Liver (tissue), 3 donors: Measurements from ENCODE around the gene SPATA17.

ENCODE experiments used
- HNF4A ChIP-seq, 2 donors: conservative IDR thresholded peaks; 2 replicates each; pipeline ENCODE4 v1.6.1; 2016; ENCODE audit warnings: antibody characterized with exemption in 2 of 2, mild to moderate bottlenecking in 2 of 2
- RXRA ChIP-seq, 2 donors: IDR thresholded peaks; 2 replicates each; pipeline ENCODE4 v1.6.1; 2017 to 2018; ENCODE audit warnings: antibody characterized with exemption in 2 of 2, mild to moderate bottlenecking in 1 of 2
- TAF1 ChIP-seq: conservative IDR thresholded peaks from 2 replicates; pipeline ENCODE4 v1.6.1; 2016; ENCODE audit warnings: antibody characterized with exemption, mild to moderate bottlenecking
- TF ChIP-seq, protein P1 (sequence below): IDR thresholded peaks from 2 replicates; pipeline ENCODE4 v1.6.1; 2016; ENCODE audit warnings: antibody characterized with exemption, mild to moderate bottlenecking
- TF ChIP-seq, protein P2 (sequence below): fragments of 150-350 bp; IDR thresholded peaks from 2 replicates; pipeline ENCODE4 v1.5.1; 2017; ENCODE audit warnings: improper control_type of control experiment, low read depth, low read length; ENCODE audit not compliant: missing input control
- TF ChIP-seq, protein P3 (sequence below): IDR thresholded peaks from 2 replicates; pipeline ENCODE4 v1.6.1; 2016; ENCODE audit warnings: antibody characterized with exemption
- donor health status: healthy.
- donor health status: healthy.

DNA sequence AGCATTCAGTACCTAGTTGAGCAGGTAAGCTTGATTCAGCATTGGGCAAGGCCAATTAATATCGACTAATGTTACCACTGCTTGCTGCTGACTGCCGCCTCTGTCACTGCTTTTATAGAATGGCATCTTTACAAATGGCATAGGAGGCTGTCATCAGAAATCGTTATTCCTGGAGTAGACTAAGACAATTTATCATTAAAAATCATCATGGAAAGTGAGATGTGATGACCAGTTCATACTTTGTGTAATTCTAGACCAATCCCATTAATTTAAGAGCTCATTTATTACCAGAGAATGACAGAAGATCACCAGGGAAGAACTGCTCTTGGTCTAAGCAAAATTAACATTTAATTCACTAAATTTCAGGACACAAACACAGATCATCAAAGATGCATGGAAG lies 254.0 kb downstream of the SPATA17 start:
- TF ChIP-seq, protein P1, sequence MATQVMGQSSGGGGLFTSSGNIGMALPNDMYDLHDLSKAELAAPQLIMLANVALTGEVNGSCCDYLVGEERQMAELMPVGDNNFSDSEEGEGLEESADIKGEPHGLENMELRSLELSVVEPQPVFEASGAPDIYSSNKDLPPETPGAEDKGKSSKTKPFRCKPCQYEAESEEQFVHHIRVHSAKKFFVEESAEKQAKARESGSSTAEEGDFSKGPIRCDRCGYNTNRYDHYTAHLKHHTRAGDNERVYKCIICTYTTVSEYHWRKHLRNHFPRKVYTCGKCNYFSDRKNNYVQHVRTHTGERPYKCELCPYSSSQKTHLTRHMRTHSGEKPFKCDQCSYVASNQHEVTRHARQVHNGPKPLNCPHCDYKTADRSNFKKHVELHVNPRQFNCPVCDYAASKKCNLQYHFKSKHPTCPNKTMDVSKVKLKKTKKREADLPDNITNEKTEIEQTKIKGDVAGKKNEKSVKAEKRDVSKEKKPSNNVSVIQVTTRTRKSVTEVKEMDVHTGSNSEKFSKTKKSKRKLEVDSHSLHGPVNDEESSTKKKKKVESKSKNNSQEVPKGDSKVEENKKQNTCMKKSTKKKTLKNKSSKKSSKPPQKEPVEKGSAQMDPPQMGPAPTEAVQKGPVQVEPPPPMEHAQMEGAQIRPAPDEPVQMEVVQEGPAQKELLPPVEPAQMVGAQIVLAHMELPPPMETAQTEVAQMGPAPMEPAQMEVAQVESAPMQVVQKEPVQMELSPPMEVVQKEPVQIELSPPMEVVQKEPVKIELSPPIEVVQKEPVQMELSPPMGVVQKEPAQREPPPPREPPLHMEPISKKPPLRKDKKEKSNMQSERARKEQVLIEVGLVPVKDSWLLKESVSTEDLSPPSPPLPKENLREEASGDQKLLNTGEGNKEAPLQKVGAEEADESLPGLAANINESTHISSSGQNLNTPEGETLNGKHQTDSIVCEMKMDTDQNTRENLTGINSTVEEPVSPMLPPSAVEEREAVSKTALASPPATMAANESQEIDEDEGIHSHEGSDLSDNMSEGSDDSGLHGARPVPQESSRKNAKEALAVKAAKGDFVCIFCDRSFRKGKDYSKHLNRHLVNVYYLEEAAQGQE, result no peak
- TF ChIP-seq, protein P2, sequence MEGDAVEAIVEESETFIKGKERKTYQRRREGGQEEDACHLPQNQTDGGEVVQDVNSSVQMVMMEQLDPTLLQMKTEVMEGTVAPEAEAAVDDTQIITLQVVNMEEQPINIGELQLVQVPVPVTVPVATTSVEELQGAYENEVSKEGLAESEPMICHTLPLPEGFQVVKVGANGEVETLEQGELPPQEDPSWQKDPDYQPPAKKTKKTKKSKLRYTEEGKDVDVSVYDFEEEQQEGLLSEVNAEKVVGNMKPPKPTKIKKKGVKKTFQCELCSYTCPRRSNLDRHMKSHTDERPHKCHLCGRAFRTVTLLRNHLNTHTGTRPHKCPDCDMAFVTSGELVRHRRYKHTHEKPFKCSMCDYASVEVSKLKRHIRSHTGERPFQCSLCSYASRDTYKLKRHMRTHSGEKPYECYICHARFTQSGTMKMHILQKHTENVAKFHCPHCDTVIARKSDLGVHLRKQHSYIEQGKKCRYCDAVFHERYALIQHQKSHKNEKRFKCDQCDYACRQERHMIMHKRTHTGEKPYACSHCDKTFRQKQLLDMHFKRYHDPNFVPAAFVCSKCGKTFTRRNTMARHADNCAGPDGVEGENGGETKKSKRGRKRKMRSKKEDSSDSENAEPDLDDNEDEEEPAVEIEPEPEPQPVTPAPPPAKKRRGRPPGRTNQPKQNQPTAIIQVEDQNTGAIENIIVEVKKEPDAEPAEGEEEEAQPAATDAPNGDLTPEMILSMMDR, result no peak
- TF ChIP-seq, protein P3, sequence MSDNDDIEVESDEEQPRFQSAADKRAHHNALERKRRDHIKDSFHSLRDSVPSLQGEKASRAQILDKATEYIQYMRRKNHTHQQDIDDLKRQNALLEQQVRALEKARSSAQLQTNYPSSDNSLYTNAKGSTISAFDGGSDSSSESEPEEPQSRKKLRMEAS, result no peak
- TF ChIP-seq HNF4A (conservative IDR thresholded peaks at IDR 0.05) (no peak), TAF1 (no peak), RXRA (IDR thresholded peaks at IDR 0.05) (no peak)
